Panc1 (cell line): Measurements from ENCODE around the gene KIRREL3. TPM values are rescaled to one million over a fixed set of nuclear protein-coding genes. Genes with fewer than 3 reads are reported as not detected.

Experiments used
- ATAC-seq: fragments of 200-7000 bp; cut with Tn5 transposase; 2 replicates; pipeline ENCODE4 v1.9.1; 2020; ENCODE audit warnings: mild to moderate bottlenecking, moderate library complexity
- BruUV-seq: library from RNA; stranded (reverse); fragments of 400-500 nt; replicated peaks from 2 replicates; lab custom pipeline; 2021; lab: Mats Ljungman, UMichigan
- CTCF ChIA-PET: fragments of 300-600 bp; sonication (Branson Sonifier 250); formaldehyde crosslinking; loops from one replicate; lab custom pipeline; 2022; ENCODE audit warnings: antibody characterized with exemption; lab: Charles Lee
- POLR2A ChIA-PET: fragments of 300-600 bp; sonication (Branson Sonifier 250); formaldehyde crosslinking; loops from one replicate; lab custom pipeline; 2022; ENCODE audit warnings: antibody characterized with exemption; lab: Charles Lee
- DNase-seq: peaks from one replicate; pipeline ENCODE4 v3.0.0-alpha.2; 2010; ENCODE audit warnings: low read depth, low spot score
- H3K27ac ChIP-seq: 2 replicates; pipeline ENCODE4 v1.5.1; 2011; ENCODE audit warnings: mild to moderate bottlenecking, low read length, inconsistent platforms
- H3K27me3 ChIP-seq: fragments of 200-500 bp; sonication (Bioruptor generic); 2 replicates; pipeline ENCODE4 v1.6.0; 2014; ENCODE audit warnings: low read length, inconsistent platforms; ENCODE audit not compliant: control insufficient read depth, insufficient read depth
- H3K36me3 ChIP-seq: fragments of 200-500 bp; sonication (Bioruptor generic); 2 replicates; pipeline ENCODE4 v1.5.1; 2014; ENCODE audit warnings: inconsistent platforms, mild to moderate bottlenecking, low read length, moderate library complexity; ENCODE audit not compliant: control insufficient read depth, insufficient read depth
- H3K4me1 ChIP-seq: 2 replicates; pipeline ENCODE4 v1.5.1; 2011; ENCODE audit warnings: inconsistent platforms, mild to moderate bottlenecking, low read length, moderate library complexity; ENCODE audit not compliant: control insufficient read depth, insufficient read depth
- H3K4me3 ChIP-seq, 2 experiments: 2 replicates each; pipeline ENCODE4 v1.5.1; 2011 to 2012; ENCODE audit warnings: low read depth in 2 of 2, low read length in 2 of 2, mild to moderate bottlenecking in 2 of 2, inconsistent platforms in 1 of 2, moderate library complexity in 1 of 2
- H3K9me3 ChIP-seq: fragments of 200-500 bp; sonication (Bioruptor generic); 2 replicates; pipeline ENCODE4 v1.5.1; 2014; ENCODE audit warnings: low read depth, mild to moderate bottlenecking, inconsistent platforms, low read length, moderate library complexity; ENCODE audit not compliant: control insufficient read depth, insufficient read depth
- POLR2AphosphoS5 ChIP-seq: IDR thresholded peaks from 2 replicates; pipeline ENCODE4 v1.6.1; 2012; ENCODE audit warnings: mild to moderate bottlenecking, low read depth, low read length, moderate library complexity
- TCF7L2 ChIP-seq: IDR thresholded peaks from 2 replicates; pipeline ENCODE4 v1.6.1; 2011; ENCODE audit warnings: mild to moderate bottlenecking, low read depth, low read length, inconsistent platforms
- in situ Hi-C: cut with HindIII; loops from 2 replicates; pipeline ENCODE4 v1.10.0; 2016; ENCODE audit warnings: low sequenced_read_pairs, low pct_unique_long_range_greater_than_20kb
- intact Hi-C: fragments of 100-400 bp; cut with micrococcal nuclease; formaldehyde crosslinking; loops from one replicate; pipeline ENCODE4 v1.10.0; 2022; ENCODE audit not compliant: unreplicated experiment
- total RNA-seq: library from RNA; stranded (reverse); gene quantifications from one replicate; pipeline ENCODE4 v1.2.1, GENCODE V29; 2021; ENCODE audit not compliant: unreplicated experiment
- TF ChIP-seq, protein P1 (sequence below), 2 experiments: IDR thresholded peaks; 2 replicates each; pipeline ENCODE4 v1.6.1; 2011 to 2012; ENCODE audit warnings: low read depth in 2 of 2, control low read depth in 1 of 2, low read length in 1 of 2, mild to moderate bottlenecking in 1 of 2, moderate library complexity in 1 of 2; ENCODE audit not compliant: insufficient read depth in 1 of 2

KIRREL3 gene
- total RNA-seq, 1 experiment from 2014 or later: 0.36 TPM

DNA sequence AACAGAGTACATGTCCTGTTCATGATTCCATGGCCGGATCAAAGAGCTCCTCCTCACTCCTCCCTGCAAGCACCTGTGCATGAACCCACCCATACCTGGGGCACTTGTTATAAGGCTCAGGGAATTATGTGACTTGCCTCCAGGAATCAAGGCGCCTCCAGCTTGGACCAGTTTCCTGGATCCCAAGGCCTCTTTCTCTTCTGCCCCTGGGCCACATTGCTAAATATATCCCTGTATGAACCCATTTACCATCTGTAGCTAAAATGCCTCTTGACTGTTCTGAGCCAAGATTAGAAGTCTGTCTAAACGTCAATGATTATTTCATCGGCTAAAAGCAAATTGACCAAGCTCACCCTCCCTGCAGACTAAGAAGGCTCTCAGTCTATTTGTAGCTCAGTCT is 135.6 kb downstream of the KIRREL3 start:
- H3K9me3 ChIP-seq: no peaks in the 10 kb centered on the region
- intact Hi-C loops (no loop called here), in situ Hi-C loops (no loop called here)
- no TSS peak for BruUV-seq
- H3K27me3 ChIP-seq: peaks cover 5% of the 10 kb centered on the region; the same call in 1 of the 2 replicates
- DNase-seq (no peak), ATAC-seq (no peak)
- POLR2A ChIA-PET: no interaction called here
- CTCF ChIA-PET: no interaction called here
- H3K4me1 ChIP-seq: no peaks in the 10 kb centered on the region
- H3K27ac ChIP-seq: no peak overlapping the region
- TF ChIP-seq, protein P1, sequence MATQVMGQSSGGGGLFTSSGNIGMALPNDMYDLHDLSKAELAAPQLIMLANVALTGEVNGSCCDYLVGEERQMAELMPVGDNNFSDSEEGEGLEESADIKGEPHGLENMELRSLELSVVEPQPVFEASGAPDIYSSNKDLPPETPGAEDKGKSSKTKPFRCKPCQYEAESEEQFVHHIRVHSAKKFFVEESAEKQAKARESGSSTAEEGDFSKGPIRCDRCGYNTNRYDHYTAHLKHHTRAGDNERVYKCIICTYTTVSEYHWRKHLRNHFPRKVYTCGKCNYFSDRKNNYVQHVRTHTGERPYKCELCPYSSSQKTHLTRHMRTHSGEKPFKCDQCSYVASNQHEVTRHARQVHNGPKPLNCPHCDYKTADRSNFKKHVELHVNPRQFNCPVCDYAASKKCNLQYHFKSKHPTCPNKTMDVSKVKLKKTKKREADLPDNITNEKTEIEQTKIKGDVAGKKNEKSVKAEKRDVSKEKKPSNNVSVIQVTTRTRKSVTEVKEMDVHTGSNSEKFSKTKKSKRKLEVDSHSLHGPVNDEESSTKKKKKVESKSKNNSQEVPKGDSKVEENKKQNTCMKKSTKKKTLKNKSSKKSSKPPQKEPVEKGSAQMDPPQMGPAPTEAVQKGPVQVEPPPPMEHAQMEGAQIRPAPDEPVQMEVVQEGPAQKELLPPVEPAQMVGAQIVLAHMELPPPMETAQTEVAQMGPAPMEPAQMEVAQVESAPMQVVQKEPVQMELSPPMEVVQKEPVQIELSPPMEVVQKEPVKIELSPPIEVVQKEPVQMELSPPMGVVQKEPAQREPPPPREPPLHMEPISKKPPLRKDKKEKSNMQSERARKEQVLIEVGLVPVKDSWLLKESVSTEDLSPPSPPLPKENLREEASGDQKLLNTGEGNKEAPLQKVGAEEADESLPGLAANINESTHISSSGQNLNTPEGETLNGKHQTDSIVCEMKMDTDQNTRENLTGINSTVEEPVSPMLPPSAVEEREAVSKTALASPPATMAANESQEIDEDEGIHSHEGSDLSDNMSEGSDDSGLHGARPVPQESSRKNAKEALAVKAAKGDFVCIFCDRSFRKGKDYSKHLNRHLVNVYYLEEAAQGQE (IDR thresholded peaks at IDR 0.05; ENCODE audit: insufficient read depth in 1 of 2, low read depth in 2 of 2, low read length in 1 of 2): no peak
- TF ChIP-seq TCF7L2: no peak
- TF ChIP-seq POLR2AphosphoS5: no peak
- no peak overlapping the region for H3K4me3 ChIP-seq
- H3K36me3 ChIP-seq: no peaks in the 10 kb centered on the region

DNA sequence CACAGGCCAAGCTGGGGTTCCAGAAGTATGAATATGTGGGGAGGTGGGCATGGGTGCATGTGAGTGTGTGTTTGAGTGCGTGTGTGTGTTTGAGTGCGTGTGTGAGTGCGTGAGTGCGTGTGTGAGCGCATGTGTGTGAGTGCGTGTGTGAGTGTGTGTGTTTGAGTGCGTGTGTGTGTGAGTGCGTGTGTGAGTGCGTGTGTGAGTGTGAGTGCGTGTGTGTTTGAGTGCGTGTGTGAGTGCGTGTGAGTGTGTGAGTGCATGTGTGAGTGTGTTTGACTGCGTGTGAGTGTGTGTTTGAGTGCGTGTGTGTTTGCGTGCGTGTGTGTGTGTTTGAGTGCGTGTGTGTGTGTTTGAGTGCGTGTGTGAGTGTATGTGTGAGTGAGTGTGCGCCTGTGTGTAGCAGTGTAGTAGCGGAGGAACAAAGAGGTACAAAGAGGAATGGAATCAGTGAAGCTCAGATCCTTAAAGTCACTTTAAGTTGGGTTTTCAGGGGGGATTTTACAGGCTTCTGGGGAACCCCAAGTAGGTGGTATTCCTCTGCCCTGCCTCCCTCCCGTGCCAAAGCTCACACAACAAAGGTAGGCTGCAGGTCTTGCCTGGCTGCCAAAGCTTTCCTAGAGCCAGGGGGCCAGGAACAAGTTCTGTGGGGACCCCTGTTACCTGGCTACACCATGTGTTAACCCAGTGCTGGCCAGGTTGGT is 137.1 kb downstream of the KIRREL3 start:
- no TSS peak for BruUV-seq

More for the DNA sequence above, 137.1 kb downstream of the KIRREL3 start:
- POLR2A ChIA-PET: no interaction called here
- Histone ChIP-seq H3K9me3 (no peaks in the 10 kb centered on the region), H3K4me3 (no peak overlapping the region), H3K27ac (no peak overlapping the region), H3K27me3 (peaks cover 2% of the 10 kb centered on the region; the same call in 1 of the 2 replicates), H3K4me1 (no peaks in the 10 kb centered on the region), H3K36me3 (no peaks in the 10 kb centered on the region)
- in situ Hi-C loops (no loop called here), intact Hi-C loops (no loop called here)
- ATAC-seq (no peak), DNase-seq (no peak)
- TF ChIP-seq, protein P1 (IDR thresholded peaks at IDR 0.05; ENCODE audit: insufficient read depth in 1 of 2, low read depth in 2 of 2, low read length in 1 of 2): no peak
- CTCF ChIA-PET: no interaction called here
